Brain microvascular endothelial cell (primary cell): ENCODE measurements around the gene MMP24.

Experiments used
- DNase-seq: peaks from one replicate; pipeline ENCODE4 v3.0.0-alpha.2; 2020
- H3K27ac ChIP-seq: fragments of 250-450 bp; sonication (Bioruptor Pico); 2 replicates; pipeline ENCODE4 v1.5.1; 2020; ENCODE audit warnings: mild to moderate bottlenecking, moderate library complexity
- H3K27me3 ChIP-seq: fragments of 250-450 bp; sonication (Bioruptor Pico); replicated peaks from 2 replicates; pipeline ENCODE4 v1.5.1; 2020; ENCODE audit warnings: mild to moderate bottlenecking
- H3K36me3 ChIP-seq: fragments of 250-450 bp; sonication (Bioruptor Pico); replicated peaks from 2 replicates; pipeline ENCODE4 v1.5.1; 2020; ENCODE audit warnings: mild to moderate bottlenecking
- H3K4me3 ChIP-seq: 2 replicates; pipeline ENCODE4 v1.5.1; 2011; ENCODE audit warnings: low read depth, mild to moderate bottlenecking, control low read depth, low read length, moderate library complexity
- CTCF ChIP-seq: IDR thresholded peaks from 2 replicates; pipeline ENCODE4 v1.5.1; 2011; ENCODE audit warnings: low read depth, mild to moderate bottlenecking, moderate library complexity, low read length, control low read depth, inconsistent platforms; ENCODE audit errors: missing control alignments
- in situ Hi-C: cut with HindIII; loops from 2 replicates; pipeline ENCODE4 v1.10.0; 2017; ENCODE audit warnings: low sequenced_read_pairs, low pct_ligation_motif_present

The MMP24 gene

GRCh38 chr20:35223941-35224340 is 2.5 kb upstream of the MMP24 start:
- in situ Hi-C loops = no loop called here
- no peak for TF ChIP-seq CTCF
- H3K27ac ChIP-seq = no peak overlapping the region
- DNase-seq = no peak
- no peak overlapping the region for H3K4me3 ChIP-seq
- H3K27me3 ChIP-seq = peaks cover 24% of the 10 kb centered on the region
- H3K36me3 ChIP-seq = no peaks in the 10 kb centered on the region

- no peak for DNase-seq
- no peak for TF ChIP-seq CTCF
- Histone ChIP-seq H3K27me3 (peaks cover 24% of the 10 kb centered on the region), H3K36me3 (no peaks in the 10 kb centered on the region), H3K27ac (no peak overlapping the region), H3K4me3 (no peak overlapping the region)
- in situ Hi-C loops = no loop called here
Measured at GRCh38 chr20:35224536-35224935, 2.0 kb upstream of the MMP24 start.

- H3K27me3 ChIP-seq = peaks cover 24% of the 10 kb centered on the region
- H3K27ac ChIP-seq = no peak overlapping the region
Measured at GRCh38 chr20:35225319-35226125, 968 bp upstream of the MMP24 start.

GRCh38 chr20:35226884-35227681 is 593 bp downstream of the MMP24 start:
- no peak overlapping the region for H3K4me3 ChIP-seq
- peaks cover 24% of the 10 kb centered on the region for H3K27me3 ChIP-seq
- in situ Hi-C loops = no loop called here

More at GRCh38 chr20:35225319-35226125, 968 bp upstream of the MMP24 start:
- Histone ChIP-seq H3K4me3 (no peak overlapping the region), H3K36me3 (no peaks in the 10 kb centered on the region)
- no peak for DNase-seq
- TF ChIP-seq CTCF = no peak
- in situ Hi-C loops = no loop called here

GRCh38 chr20:35232575-35232974 is 6.1 kb downstream of the MMP24 start:
- in situ Hi-C loops = no loop called here
- TF ChIP-seq CTCF = no peak

More at GRCh38 chr20:35226884-35227681, 593 bp downstream of the MMP24 start:
- no peak for TF ChIP-seq CTCF
- Histone ChIP-seq H3K27ac (no peak overlapping the region), H3K36me3 (no peaks in the 10 kb centered on the region)
- peak; percentile 18 for DNase-seq

More at GRCh38 chr20:35232575-35232974, 6.1 kb downstream of the MMP24 start:
- Histone ChIP-seq H3K4me3 (no peak overlapping the region), H3K27me3 (peaks cover 1% of the 10 kb centered on the region), H3K27ac (no peak overlapping the region), H3K36me3 (no peaks in the 10 kb centered on the region)
- DNase-seq = peak; percentile 50
